Measurements from ENCODE around the gene CFAP20. TPM values are rescaled to one million over a fixed set of nuclear protein-coding genes. Genes with fewer than 3 reads are reported as not detected.

CFAP20 gene
- total and polyA plus RNA-seq, 2 experiments from 2014 or later = 61.1 to 81.7 TPM

GRCh38 chr16:58128711-58129096 lies 477 bp downstream of the CFAP20 start (continued):
- TF ChIP-seq ZNF114 (CRISPR knock-in tag; IDR thresholded peaks at IDR 0.05) = no peak
- TF ChIP-seq ZNF331 (CRISPR knock-in tag; IDR thresholded peaks at IDR 0.05; ENCODE audit: low read depth) = no peak
- TF ChIP-seq, protein P1, sequence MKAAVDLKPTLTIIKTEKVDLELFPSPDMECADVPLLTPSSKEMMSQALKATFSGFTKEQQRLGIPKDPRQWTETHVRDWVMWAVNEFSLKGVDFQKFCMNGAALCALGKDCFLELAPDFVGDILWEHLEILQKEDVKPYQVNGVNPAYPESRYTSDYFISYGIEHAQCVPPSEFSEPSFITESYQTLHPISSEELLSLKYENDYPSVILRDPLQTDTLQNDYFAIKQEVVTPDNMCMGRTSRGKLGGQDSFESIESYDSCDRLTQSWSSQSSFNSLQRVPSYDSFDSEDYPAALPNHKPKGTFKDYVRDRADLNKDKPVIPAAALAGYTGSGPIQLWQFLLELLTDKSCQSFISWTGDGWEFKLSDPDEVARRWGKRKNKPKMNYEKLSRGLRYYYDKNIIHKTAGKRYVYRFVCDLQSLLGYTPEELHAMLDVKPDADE (IDR thresholded peaks at IDR 0.05) = no peak
- TF ChIP-seq NANOG (IDR thresholded peaks at IDR 0.05; ENCODE audit: borderline replicate concordance) = no peak
- TF ChIP-seq EZH2phosphoT487 (IDR thresholded peaks at IDR 0.05; ENCODE audit: unreplicated experiment) = no peak

DNA sequence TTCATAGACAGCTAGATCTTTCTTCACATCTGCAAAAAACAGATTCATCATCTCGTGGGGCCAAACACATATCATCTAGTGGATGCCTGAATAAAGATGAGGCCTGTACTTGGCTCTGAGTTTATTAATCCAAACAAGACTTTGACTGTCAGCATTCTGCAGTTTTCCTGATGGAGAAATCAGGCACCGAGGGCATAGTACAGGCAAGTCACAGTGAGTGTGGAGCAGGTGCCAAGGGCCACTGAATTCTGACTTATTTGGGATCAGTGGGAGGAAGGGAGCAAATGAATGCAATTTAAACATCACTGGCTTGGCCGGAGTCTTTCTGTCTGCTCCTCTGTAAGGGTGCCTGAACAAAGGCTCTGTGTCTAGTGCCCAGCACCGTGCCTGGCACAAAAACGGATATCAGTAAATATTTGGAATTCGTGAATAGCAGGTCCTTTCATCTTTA lies 975 bp downstream of the CFAP20 start:
- Histone ChIP-seq H3K79me2 (replicated peaks; ENCODE audit: insufficient read depth) (peaks cover 54% of the 10 kb centered on the region), H4K20me1 (replicated peaks; ENCODE audit: insufficient read depth) (peaks cover 41% of the 10 kb centered on the region)

More for the DNA sequence above, 975 bp downstream of the CFAP20 start:
- Histone ChIP-seq H3K27ac (ENCODE audit: low read depth) (no peak overlapping the region), H3K4me3 (peak overlapping the region; percentile 83), H2AFZ (no peak overlapping the region), H3K27me3 (ENCODE audit: insufficient read depth) (no peaks in the 10 kb centered on the region), H3K4me1 (ENCODE audit: insufficient read depth) (peaks cover 21% of the 10 kb centered on the region), H3K9me2 (ENCODE audit: insufficient read depth) (no peaks in the 10 kb centered on the region), H3K4me2 (peak overlapping the region; percentile 95), H3K36me3 (ENCODE audit: insufficient read depth) (no peaks in the 10 kb centered on the region), H3F3A (replicated peaks; ENCODE audit: low read depth) (peaks cover 3% of the 10 kb centered on the region; the same call in 1 of the 2 replicates)
- H3K4me3 Mint-ChIP-seq = peak overlapping the region; percentile 89
- peaks cover 4% of the 10 kb centered on the region; the same call in 2 of the 3 replicates for H3K36me3 Mint-ChIP-seq (ENCODE audit: low read depth)
- peaks cover 23% of the 10 kb centered on the region for H3K4me1 Mint-ChIP-seq
- H3K27ac Mint-ChIP-seq = no peak overlapping the region
- no peak for DNase-seq (ENCODE audit: low spot score)
- ATAC-seq = no peak
- H3K27me3 Mint-ChIP-seq (ENCODE audit: insufficient read depth, low read depth, poor library complexity) = peaks cover 8% of the 10 kb centered on the region
- TF ChIP-seq NANOG (IDR thresholded peaks at IDR 0.05; ENCODE audit: borderline replicate concordance) (no peak), EZH2phosphoT487 (IDR thresholded peaks at IDR 0.05; ENCODE audit: unreplicated experiment) (no peak), EZH2 (IDR thresholded peaks at IDR 0.05; ENCODE audit: low read depth, unreplicated experiment) (no peak), ZNF331 (CRISPR knock-in tag; IDR thresholded peaks at IDR 0.05; ENCODE audit: low read depth) (no peak), ZNF114 (CRISPR knock-in tag; IDR thresholded peaks at IDR 0.05) (no peak), STAT1 (IDR thresholded peaks at IDR 0.05; ENCODE audit: unreplicated experiment) (no peak), CREB1 (CRISPR knock-in tag; IDR thresholded peaks at IDR 0.05; ENCODE audit: low read depth) (no peak), JUNB (IDR thresholded peaks at IDR 0.05; ENCODE audit: unreplicated experiment) (no peak), CTCF (conservative IDR thresholded peaks at IDR 0.05; ENCODE audit: low read depth in 2 of 2) (no peak)
- TF ChIP-seq, protein P1 (IDR thresholded peaks at IDR 0.05) = no peak
- peaks cover 4% of the 10 kb centered on the region; the same call in 2 of the 3 replicates for H3K9me3 Mint-ChIP-seq

Data from GM23338 (cell line).